ENCODE data around the gene RBM34. TPM values are rescaled to one million over a fixed set of nuclear protein-coding genes. Genes with fewer than 3 reads are reported as not detected.

The RBM34 gene
- total and polyA plus RNA-seq, 2 donors (not counting 3 experiments of a cell fraction or from before 2014, with no cell fraction given), result 16.1 to 80.7 TPM

GRCh38 chr1:235108185-235108593 lies 52.9 kb downstream of the RBM34 start:
- Histone ChIP-seq H3K9me1 (replicated peaks; ENCODE audit: control insufficient read depth, extremely low read depth, insufficient read depth, low read length) (no peaks in the 10 kb centered on the region), H3K9me3 (replicated peaks; ENCODE audit: control insufficient read depth, insufficient read depth, low read length) (no peaks in the 10 kb centered on the region), H3K4me1 (ENCODE audit: control insufficient read depth, extremely low read depth, insufficient read depth, low read length) (peaks cover 3% of the 10 kb centered on the region), H2AFZ (ENCODE audit: low read depth, low read length) (no peak overlapping the region), H3K4me2 (ENCODE audit: insufficient read depth, low read length) (no peak overlapping the region), H3K27ac (ENCODE audit: insufficient read depth, low read depth, low read length) (no peak overlapping the region), H3K79me2 (ENCODE audit: control insufficient read depth, insufficient read depth, low read length) (peaks cover 8% of the 10 kb centered on the region), H3K36me3 (ENCODE audit: control insufficient read depth in 2 of 2, extremely low read depth in 1 of 2, insufficient read depth in 2 of 2, low read length in 2 of 2) (peaks cover 11 to 19% of the 10 kb centered on the region in 2 experiments), H3K4me3 (replicated peaks in 1 of 3; ENCODE audit: insufficient read depth in 1 of 3, low read depth in 1 of 3, low read length in 3 of 3) (no peak overlapping the region), H3K27me3 (ENCODE audit: control insufficient read depth in 2 of 2, insufficient read depth in 2 of 2, low read length in 2 of 2) (no peaks in the 10 kb centered on the region), H4K20me1 (replicated peaks; ENCODE audit: control insufficient read depth, extremely low read depth, insufficient read depth, low read length) (no peaks in the 10 kb centered on the region), H3K9ac (replicated peaks; ENCODE audit: extremely low read depth, insufficient read depth, low read length) (no peak overlapping the region)
- ChIA-PET POLR2A (interaction anchor here (0.6 to 0.8 kb wide), 3 partner anchors 8 to 661 kb away, joined by 3 to 12 read pairs (median 3); no protein-coding TSS in a partner anchor), CTCF (interaction anchor here (0.6 to 1.8 kb wide), 3 partner anchors 307 to 609 kb away, joined by 3 to 8 read pairs (median 6); no protein-coding TSS in a partner anchor)
- BruUV-seq (replicated peaks), result no TSS peak
- DNase-seq (ENCODE audit: low read depth, low spot score) (no peak), FAIRE-seq (no peak)
- intact Hi-C loops (cut with micrococcal nuclease), result no loop called here
- no peak for TF ChIP-seq JUN (IDR thresholded peaks at IDR 0.05; ENCODE audit: borderline replicate concordance, insufficient read depth, insufficient read length, low read depth)
- TF ChIP-seq POLR2AphosphoS5 (IDR thresholded peaks at IDR 0.05; ENCODE audit: insufficient read depth, low read depth, low read length), result peak; percentile 3
- dilution Hi-C loops (cut with MboI; ENCODE audit: extremely low pct_ligation_motif_present, low sequenced_read_pairs), result no loop called here

GRCh38 chr1:235107368-235108184 lies 53.5 kb downstream of the RBM34 start:
- ChIA-PET POLR2A (interaction anchor here (0.8 kb wide), 1 partner anchor 9 kb away, joined by 3 read pairs; no protein-coding TSS in a partner anchor), CTCF (interaction anchor here (1.0 to 1.8 kb wide), 3 partner anchors 9 to 608 kb away, joined by 3 to 8 read pairs (median 6); no protein-coding TSS in a partner anchor)
- H3K4me3 ChIP-seq (replicated peaks in 1 of 3; ENCODE audit: insufficient read depth in 1 of 3, low read depth in 1 of 3, low read length in 3 of 3), result no peak overlapping the region

More at GRCh38 chr1:235107368-235108184, 53.5 kb downstream of the RBM34 start:
- Histone ChIP-seq H3K27ac (ENCODE audit: insufficient read depth, low read depth, low read length) (no peak overlapping the region), H3K9ac (replicated peaks; ENCODE audit: extremely low read depth, insufficient read depth, low read length) (no peak overlapping the region), H3K9me3 (replicated peaks; ENCODE audit: control insufficient read depth, insufficient read depth, low read length) (no peaks in the 10 kb centered on the region), H3K27me3 (ENCODE audit: control insufficient read depth in 2 of 2, insufficient read depth in 2 of 2, low read length in 2 of 2) (no peaks in the 10 kb centered on the region), H2AFZ (ENCODE audit: low read depth, low read length) (no peak overlapping the region), H3K4me1 (ENCODE audit: control insufficient read depth, extremely low read depth, insufficient read depth, low read length) (peaks cover 3% of the 10 kb centered on the region), H3K9me1 (replicated peaks; ENCODE audit: control insufficient read depth, extremely low read depth, insufficient read depth, low read length) (no peaks in the 10 kb centered on the region), H3K36me3 (ENCODE audit: control insufficient read depth in 2 of 2, extremely low read depth in 1 of 2, insufficient read depth in 2 of 2, low read length in 2 of 2) (peaks cover 5 to 17% of the 10 kb centered on the region in 2 experiments), H3K79me2 (ENCODE audit: control insufficient read depth, insufficient read depth, low read length) (peaks cover 2% of the 10 kb centered on the region), H3K4me2 (ENCODE audit: insufficient read depth, low read length) (no peak overlapping the region), H4K20me1 (replicated peaks; ENCODE audit: control insufficient read depth, extremely low read depth, insufficient read depth, low read length) (no peaks in the 10 kb centered on the region)
- intact Hi-C loops (cut with micrococcal nuclease) (no loop called here), dilution Hi-C loops (cut with MboI; ENCODE audit: extremely low pct_ligation_motif_present, low sequenced_read_pairs) (no loop called here)
- no TSS peak for BruUV-seq (replicated peaks)
- no peak for DNase-seq (ENCODE audit: low read depth, low spot score)
- FAIRE-seq, result no peak
- no peak for TF ChIP-seq CTCF (IDR thresholded peaks at IDR 0.05; ENCODE audit: extremely low read depth in 1 of 2, insufficient read depth in 1 of 2, low read depth in 1 of 2, low read length in 2 of 2)
- TF ChIP-seq JUN (IDR thresholded peaks at IDR 0.05; ENCODE audit: borderline replicate concordance, insufficient read depth, insufficient read length, low read depth), result no peak
- no peak for TF ChIP-seq POLR2A (IDR thresholded peaks at IDR 0.05; ENCODE audit: low read depth, low read length)
- TF ChIP-seq FOS (IDR thresholded peaks at IDR 0.05; ENCODE audit: borderline replicate concordance, insufficient read depth, low read length), result no peak
- no peak for TF ChIP-seq MYC (IDR thresholded peaks at IDR 0.05; ENCODE audit: low read depth, low read length)
- TF ChIP-seq POLR2AphosphoS5 (IDR thresholded peaks at IDR 0.05; ENCODE audit: insufficient read depth, low read depth, low read length), result no peak
